GM23338 (cell line): ENCODE measurements around the gene COL2A1. TPM values are rescaled to one million over a fixed set of nuclear protein-coding genes. Genes with fewer than 3 reads are reported as not detected.

Experiments
- ATAC-seq: fragments of 200-7000 bp; cut with Tn5 transposase; 3 replicates; pipeline ENCODE4 v1.9.1; 2020
- DNase-seq: peaks from one replicate; pipeline ENCODE4 v3.0.0-alpha.2; 2015; ENCODE audit warnings: low spot score
- H2AFZ ChIP-seq: fragments of 200-600 bp; sonication (generic); 2 replicates; pipeline ENCODE4 v1.8.0; 2016; ENCODE audit warnings: antibody characterized with exemption, mild to moderate bottlenecking, moderate library complexity
- H3F3A ChIP-seq: fragments of 200-600 bp; sonication (generic); replicated peaks from 2 replicates; pipeline ENCODE4 v1.8.0; 2017; ENCODE audit warnings: antibody characterized with exemption, mixed run types, low read depth
- H3K27ac ChIP-seq: fragments of 200-600 bp; sonication (generic); 2 replicates; pipeline ENCODE4 v1.6.1; 2016; ENCODE audit warnings: low read depth
- H3K27me3 ChIP-seq: fragments of 200-600 bp; sonication (generic); 2 replicates; pipeline ENCODE4 v1.8.0; 2016; ENCODE audit warnings: mild to moderate bottlenecking, mixed run types, moderate library complexity; ENCODE audit not compliant: insufficient read depth
- H3K36me3 ChIP-seq: fragments of 200-600 bp; sonication (generic); 2 replicates; pipeline ENCODE4 v1.8.0; 2016; ENCODE audit warnings: mild to moderate bottlenecking; ENCODE audit not compliant: insufficient read depth
- H3K4me1 ChIP-seq: fragments of 200-600 bp; sonication (generic); 2 replicates; pipeline ENCODE4 v1.8.0; 2016; ENCODE audit warnings: mild to moderate bottlenecking, moderate library complexity; ENCODE audit not compliant: insufficient read depth
- H3K4me2 ChIP-seq: fragments of 200-600 bp; sonication (generic); 2 replicates; pipeline ENCODE4 v1.7.1; 2017; ENCODE audit warnings: mixed run types
- H3K4me3 ChIP-seq: fragments of 200-600 bp; sonication (generic); 2 replicates; pipeline ENCODE4 v1.6.1; 2016; ENCODE audit warnings: mixed run types
- H3K79me2 ChIP-seq: fragments of 200-600 bp; sonication (generic); replicated peaks from 2 replicates; pipeline ENCODE4 v1.8.0; 2017; ENCODE audit warnings: mild to moderate bottlenecking; ENCODE audit not compliant: insufficient read depth
- H3K9me2 ChIP-seq: fragments of 200-600 bp; sonication (generic); 2 replicates; pipeline ENCODE4 v1.8.0; 2017; ENCODE audit not compliant: insufficient read depth
- H4K20me1 ChIP-seq: fragments of 200-600 bp; sonication (generic); replicated peaks from 2 replicates; pipeline ENCODE4 v1.8.0; 2017; ENCODE audit warnings: mild to moderate bottlenecking; ENCODE audit not compliant: insufficient read depth
- H3K27ac Mint-ChIP-seq: 2 replicates; pipeline ENCODE4 v1.8.0; 2020; ENCODE audit warnings: inconsistent platforms, mild to moderate bottlenecking, moderate library complexity, mixed read lengths
- H3K27me3 Mint-ChIP-seq: 3 replicates; pipeline ENCODE4 v1.8.0; 2022; ENCODE audit warnings: low read depth, mild to moderate bottlenecking, moderate library complexity, mixed read lengths, inconsistent platforms; ENCODE audit not compliant: insufficient read depth, poor library complexity
- H3K36me3 Mint-ChIP-seq: 3 replicates; pipeline ENCODE4 v1.8.0; 2021; ENCODE audit warnings: low read depth, mild to moderate bottlenecking, inconsistent platforms, moderate library complexity, mixed read lengths
- H3K4me1 Mint-ChIP-seq: 3 replicates; pipeline ENCODE4 v1.8.0; 2020; ENCODE audit warnings: mild to moderate bottlenecking, inconsistent platforms, mixed read lengths
- H3K4me3 Mint-ChIP-seq: 3 replicates; pipeline ENCODE4 v1.8.0; 2021; ENCODE audit warnings: moderate library complexity, mild to moderate bottlenecking, inconsistent platforms, mixed read lengths
- H3K9me3 Mint-ChIP-seq: 3 replicates; pipeline ENCODE4 v1.8.0; 2020; ENCODE audit warnings: moderate library complexity, mild to moderate bottlenecking, inconsistent platforms, mixed read lengths
- CREB1 ChIP-seq: fragments of 250-450 bp; sonication (Bioruptor Pico); IDR thresholded peaks from 2 replicates; pipeline ENCODE4 v1.5.0; 2020; ENCODE audit warnings: low read depth, mild to moderate bottlenecking, moderate library complexity
- ETS1 ChIP-seq: IDR thresholded peaks from 2 replicates; pipeline ENCODE4 v1.6.1; 2016; ENCODE audit warnings: antibody characterized with exemption
- EZH2 ChIP-seq: fragments of 200-600 bp; sonication (generic); IDR thresholded peaks from one replicate; pipeline ENCODE4 v1.8.0; 2017; ENCODE audit warnings: antibody characterized with exemption, mild to moderate bottlenecking, low read depth; ENCODE audit not compliant: unreplicated experiment
- EZH2phosphoT487 ChIP-seq: fragments of 200-600 bp; sonication (generic); IDR thresholded peaks from one replicate; pipeline ENCODE4 v1.8.1; 2018; ENCODE audit warnings: antibody characterized with exemption; ENCODE audit not compliant: unreplicated experiment
- JUNB ChIP-seq: IDR thresholded peaks from one replicate; pipeline ENCODE4 v1.6.1; 2016; ENCODE audit warnings: antibody characterized with exemption; ENCODE audit not compliant: unreplicated experiment
- POLR2AphosphoS5 ChIP-seq: IDR thresholded peaks from 2 replicates; pipeline ENCODE4 v1.6.1; 2016; ENCODE audit warnings: antibody characterized with exemption, low read depth
- STAT1 ChIP-seq: IDR thresholded peaks from one replicate; pipeline ENCODE4 v1.6.1; 2016; ENCODE audit warnings: antibody characterized with exemption; ENCODE audit not compliant: unreplicated experiment
- ZNF331 ChIP-seq: fragments of 250-450 bp; sonication (Bioruptor Pico); IDR thresholded peaks from 2 replicates; pipeline ENCODE4 v1.5.0; 2020; ENCODE audit warnings: low read depth, mild to moderate bottlenecking, moderate library complexity
- polyA plus RNA-seq: library from polyadenylated mRNA; unstranded; fragments of >200 nt; fragmentation: Nextera tagmentation; extraction: Ambion mirVana; gene quantifications from 2 replicates; pipeline ENCODE4 v1.2.1, GENCODE V29; 2016
- total RNA-seq: library from RNA; depleted of rRNA; stranded (reverse); fragments of >200 nt; shearing (Covaris generic); gene quantifications from 2 replicates; pipeline ENCODE4 v1.2.3, GENCODE V29; 2014
- TF ChIP-seq, protein P1 (sequence below), 2 experiments: fragments of 200-600 bp in 1 of 2; sonication (generic) in 1 of 2; conservative IDR thresholded peaks; 2 replicates each; pipeline versions ENCODE4 v1.5.1 to v1.6.1; 2016 to 2017; ENCODE audit warnings: antibody characterized with exemption in 2 of 2, low read depth in 2 of 2, mild to moderate bottlenecking in 2 of 2, moderate library complexity in 1 of 2

The COL2A1 gene
- total and polyA plus RNA-seq, 2 experiments from 2014 or later = 7.0 to 24.6 TPM

GRCh38 chr12:47954467-47955045 is 49.7 kb downstream of the COL2A1 start:
- H3K9me3 Mint-ChIP-seq = peaks cover 37% of the 10 kb centered on the region
- Histone ChIP-seq H3K27ac (no peak overlapping the region), H3K79me2 (no peaks in the 10 kb centered on the region), H3K27me3 (0 out of 2 replicates have a peak, but pooled peaks cover 3% of the 10 kb centered on the region), H3K4me1 (peaks cover 9% of the 10 kb centered on the region), H3K4me3 (no peak overlapping the region), H4K20me1 (no peaks in the 10 kb centered on the region), H3F3A (no peaks in the 10 kb centered on the region), H3K9me2 (peaks cover 11% of the 10 kb centered on the region; the same call in 1 of the 2 replicates), H3K36me3 (peaks cover 13% of the 10 kb centered on the region), H2AFZ (no peak overlapping the region), H3K4me2 (no peak overlapping the region)
- H3K27ac Mint-ChIP-seq = no peak overlapping the region
- peaks cover 6% of the 10 kb centered on the region for H3K4me1 Mint-ChIP-seq
- peaks cover 31% of the 10 kb centered on the region for H3K36me3 Mint-ChIP-seq
- no peak overlapping the region for H3K4me3 Mint-ChIP-seq
- ATAC-seq (no peak), DNase-seq (no peak)
- peaks cover 10% of the 10 kb centered on the region for H3K27me3 Mint-ChIP-seq
- TF ChIP-seq ZNF331 (CRISPR knock-in tag) = no peak
- TF ChIP-seq, protein P1, sequence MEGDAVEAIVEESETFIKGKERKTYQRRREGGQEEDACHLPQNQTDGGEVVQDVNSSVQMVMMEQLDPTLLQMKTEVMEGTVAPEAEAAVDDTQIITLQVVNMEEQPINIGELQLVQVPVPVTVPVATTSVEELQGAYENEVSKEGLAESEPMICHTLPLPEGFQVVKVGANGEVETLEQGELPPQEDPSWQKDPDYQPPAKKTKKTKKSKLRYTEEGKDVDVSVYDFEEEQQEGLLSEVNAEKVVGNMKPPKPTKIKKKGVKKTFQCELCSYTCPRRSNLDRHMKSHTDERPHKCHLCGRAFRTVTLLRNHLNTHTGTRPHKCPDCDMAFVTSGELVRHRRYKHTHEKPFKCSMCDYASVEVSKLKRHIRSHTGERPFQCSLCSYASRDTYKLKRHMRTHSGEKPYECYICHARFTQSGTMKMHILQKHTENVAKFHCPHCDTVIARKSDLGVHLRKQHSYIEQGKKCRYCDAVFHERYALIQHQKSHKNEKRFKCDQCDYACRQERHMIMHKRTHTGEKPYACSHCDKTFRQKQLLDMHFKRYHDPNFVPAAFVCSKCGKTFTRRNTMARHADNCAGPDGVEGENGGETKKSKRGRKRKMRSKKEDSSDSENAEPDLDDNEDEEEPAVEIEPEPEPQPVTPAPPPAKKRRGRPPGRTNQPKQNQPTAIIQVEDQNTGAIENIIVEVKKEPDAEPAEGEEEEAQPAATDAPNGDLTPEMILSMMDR (conservative IDR thresholded peaks at IDR 0.05; ENCODE audit: low read depth in 2 of 2) = no peak

- peaks cover 26% of the 10 kb centered on the region for H3K36me3 Mint-ChIP-seq
- Histone ChIP-seq H3K79me2 (no peaks in the 10 kb centered on the region), H3K4me2 (no peak overlapping the region), H4K20me1 (no peaks in the 10 kb centered on the region), H3K27me3 (0 out of 2 replicates have a peak, but pooled peaks cover 3% of the 10 kb centered on the region), H3K4me3 (no peak overlapping the region), H3K27ac (no peak overlapping the region), H2AFZ (no peak overlapping the region), H3K9me2 (peaks cover 11% of the 10 kb centered on the region; the same call in 1 of the 2 replicates), H3F3A (no peaks in the 10 kb centered on the region), H3K36me3 (peaks cover 13% of the 10 kb centered on the region), H3K4me1 (peaks cover 6% of the 10 kb centered on the region)
- H3K4me3 Mint-ChIP-seq = no peak overlapping the region
- H3K4me1 Mint-ChIP-seq = peaks cover 3% of the 10 kb centered on the region; the same call in 2 of the 3 replicates
- no peak overlapping the region for H3K27ac Mint-ChIP-seq
- peaks cover 32% of the 10 kb centered on the region for H3K9me3 Mint-ChIP-seq
- no peak for DNase-seq
- ATAC-seq = no peak
- H3K27me3 Mint-ChIP-seq = peaks cover 5% of the 10 kb centered on the region
- no peak for TF ChIP-seq ETS1
- TF ChIP-seq, protein P1 (conservative IDR thresholded peaks at IDR 0.05; ENCODE audit: low read depth in 2 of 2) = no peak
- TF ChIP-seq POLR2AphosphoS5 = no peak
- TF ChIP-seq STAT1 = no peak
- no peak for TF ChIP-seq CREB1 (CRISPR knock-in tag)
- TF ChIP-seq EZH2phosphoT487 = no peak
- TF ChIP-seq EZH2 = no peak
- TF ChIP-seq JUNB = no peak
- TF ChIP-seq ZNF331 (CRISPR knock-in tag) = no peak
Measured at GRCh38 chr12:47954058-47954457, 50.2 kb downstream of the COL2A1 start.
